ENCODE measurements around the gene CDHR1.

- TF ChIP-seq ZNF462 (CRISPR knock-in tag; IDR thresholded peaks at IDR 0.05) (no peak), CTCF (conservative IDR thresholded peaks at IDR 0.05; ENCODE audit: low read depth in 2 of 2) (no peak), POLR2AphosphoS5 (IDR thresholded peaks at IDR 0.05; ENCODE audit: low read depth) (no peak), EZH2phosphoT487 (IDR thresholded peaks at IDR 0.05; ENCODE audit: unreplicated experiment) (no peak), REST (IDR thresholded peaks at IDR 0.05; ENCODE audit: unreplicated experiment) (no peak), JUNB (IDR thresholded peaks at IDR 0.05; ENCODE audit: unreplicated experiment) (no peak), NANOG (IDR thresholded peaks at IDR 0.05; ENCODE audit: borderline replicate concordance) (no peak), EZH2 (IDR thresholded peaks at IDR 0.05; ENCODE audit: low read depth, unreplicated experiment) (no peak), CREB1 (CRISPR knock-in tag; IDR thresholded peaks at IDR 0.05; ENCODE audit: low read depth) (no peak), ETS1 (IDR thresholded peaks at IDR 0.05) (no peak)
Observed at GRCh38 chr10:84204610-84205009, 10.3 kb downstream of the CDHR1 start.

Measured in GM23338 (cell line).